AG09309 (cell line): ENCODE measurements around the gene TRMT11.

Experiments
- DNase-seq: peaks from one replicate; pipeline ENCODE4 v3.0.0-alpha.2; 2010; ENCODE audit warnings: low read depth
- H3K4me3 ChIP-seq: 2 replicates; pipeline ENCODE4 v1.5.1; 2011; ENCODE audit warnings: mild to moderate bottlenecking, low read depth, low read length, moderate library complexity; ENCODE audit not compliant: control insufficient read depth
- CTCF ChIP-seq: IDR thresholded peaks from 2 replicates; pipeline ENCODE4 v1.5.1; 2011; ENCODE audit warnings: mild to moderate bottlenecking, low read depth, low read length, inconsistent platforms; ENCODE audit not compliant: insufficient read depth, control insufficient read depth; ENCODE audit errors: missing control alignments

TRMT11 gene

GRCh38 chr6:125987026-125987617 lies 782 bp downstream of the TRMT11 start:
- no peak for DNase-seq
- TF ChIP-seq CTCF: no peak
- peak overlapping the region; percentile 73 for H3K4me3 ChIP-seq

DNA sequence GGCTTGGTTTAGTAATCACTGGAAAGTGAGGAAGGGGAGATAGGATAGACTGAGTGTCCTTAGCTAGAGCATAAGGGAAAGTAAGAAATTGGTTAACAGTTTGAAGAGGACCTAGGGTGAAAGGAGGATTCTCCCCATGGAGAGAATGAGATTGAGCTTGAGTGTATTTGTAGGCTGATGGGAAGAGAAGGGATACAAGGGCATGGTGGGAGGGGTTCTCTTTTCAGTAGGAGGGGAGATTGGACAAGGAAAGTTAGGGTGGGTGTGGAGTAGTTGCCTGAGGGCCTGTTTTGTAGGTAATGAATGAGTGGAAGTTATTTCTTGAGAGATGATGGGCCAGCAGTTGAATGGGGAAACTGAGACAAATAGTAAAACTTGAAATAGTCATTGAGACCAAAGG lies 1.9 kb downstream of the TRMT11 start:
- no peak overlapping the region for H3K4me3 ChIP-seq
- TF ChIP-seq CTCF: no peak
- no peak for DNase-seq

DNA sequence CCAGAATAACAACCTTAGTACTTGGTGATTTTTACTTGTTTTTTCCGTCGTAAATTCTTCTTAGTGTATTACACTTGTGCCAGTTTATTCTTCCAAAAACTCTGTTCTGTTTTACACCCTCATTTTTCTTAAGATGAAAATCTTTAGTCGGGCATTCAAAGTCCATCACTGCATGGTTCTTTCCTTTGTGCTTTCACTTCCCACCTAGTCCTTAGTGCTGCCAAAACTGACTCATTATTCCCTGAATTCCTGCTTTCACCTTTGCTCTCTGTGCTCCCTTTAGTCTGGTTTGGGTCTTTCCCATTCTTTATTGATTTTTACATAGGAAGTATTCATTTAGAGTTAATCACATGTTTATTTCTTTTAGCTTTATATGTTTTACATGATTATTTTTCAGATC lies 3.3 kb downstream of the TRMT11 start:
- TF ChIP-seq CTCF: no peak
- no peak overlapping the region for H3K4me3 ChIP-seq
- no peak for DNase-seq

- H3K4me3 ChIP-seq: no peak overlapping the region
- no peak for DNase-seq
- TF ChIP-seq CTCF: no peak
Observed at GRCh38 chr6:125991653-125992052, 5.3 kb downstream of the TRMT11 start.

- no peak for DNase-seq
- H3K4me3 ChIP-seq: no peak overlapping the region
- no peak for TF ChIP-seq CTCF
Observed at GRCh38 chr6:125994670-125995488, 8.5 kb downstream of the TRMT11 start.

- peak; percentile 95 for TF ChIP-seq CTCF
Observed at GRCh38 chr6:125995972-125996580, 9.7 kb downstream of the TRMT11 start.

More at GRCh38 chr6:125995972-125996580, 9.7 kb downstream of the TRMT11 start:
- H3K4me3 ChIP-seq: no peak overlapping the region
- no peak for DNase-seq
